ENCODE results near the gene ITIH1.

The ITIH1 gene

GRCh38 chr3:52822363-52822762 is 45.0 kb downstream of the ITIH1 start:
- ATAC-seq (replicated peaks) (no peak), DNase-seq (no peak)
- Mint-ChIP-seq H3K36me3 (ENCODE audit: insufficient read depth) (no peaks in the 10 kb centered on the region), H3K27ac (no peak overlapping the region), H3K4me3 (no peak overlapping the region), H3K4me1 (ENCODE audit: low read depth in 2 of 2) (no peaks in the 10 kb centered on the region), H3K9me3 (no peaks in the 10 kb centered on the region), H3K27me3 (no peaks in the 10 kb centered on the region)

GRCh38 chr3:52824037-52824436 is 46.6 kb downstream of the ITIH1 start:
- no peak for DNase-seq
- no peaks in the 10 kb centered on the region for H3K27me3 Mint-ChIP-seq

GRCh38 chr3:52827441-52827840 is 50.0 kb downstream of the ITIH1 start:
- Mint-ChIP-seq H3K4me1 (ENCODE audit: low read depth in 2 of 2) (peaks cover 0 to 7% of the 10 kb centered on the region in 2 donors), H3K9me3 (no peaks in the 10 kb centered on the region), H3K4me3 (no peak overlapping the region), H3K36me3 (ENCODE audit: insufficient read depth) (peaks cover 3% of the 10 kb centered on the region), H3K27ac (no peak overlapping the region), H3K27me3 (no peaks in the 10 kb centered on the region)
- DNase-seq (no peak), ATAC-seq (replicated peaks) (no peak)

More at GRCh38 chr3:52824037-52824436, 46.6 kb downstream of the ITIH1 start:
- no peak for ATAC-seq (replicated peaks)
- no peaks in the 10 kb centered on the region for H3K4me1 Mint-ChIP-seq (ENCODE audit: low read depth in 2 of 2)
- H3K4me3 Mint-ChIP-seq, result no peak overlapping the region
- no peaks in the 10 kb centered on the region for H3K36me3 Mint-ChIP-seq (ENCODE audit: insufficient read depth)
- no peaks in the 10 kb centered on the region for H3K9me3 Mint-ChIP-seq
- H3K27ac Mint-ChIP-seq, result no peak overlapping the region

GRCh38 chr3:52827866-52828376 is 50.5 kb downstream of the ITIH1 start:
- no peak for DNase-seq
- ATAC-seq (replicated peaks), result no peak
- Mint-ChIP-seq H3K4me3 (no peak overlapping the region), H3K27ac (no peak overlapping the region), H3K4me1 (ENCODE audit: low read depth in 2 of 2) (peaks cover 0 to 7% of the 10 kb centered on the region in 2 donors), H3K36me3 (ENCODE audit: insufficient read depth) (peaks cover 3% of the 10 kb centered on the region), H3K9me3 (no peaks in the 10 kb centered on the region), H3K27me3 (no peaks in the 10 kb centered on the region)

GRCh38 chr3:52829482-52829881 is 52.1 kb downstream of the ITIH1 start:
- DNase-seq (no peak), ATAC-seq (replicated peaks) (no peak)
- peaks cover 0 to 7% of the 10 kb centered on the region in 2 donors for H3K4me1 Mint-ChIP-seq (ENCODE audit: low read depth in 2 of 2)
- no peaks in the 10 kb centered on the region for H3K9me3 Mint-ChIP-seq
- H3K27ac Mint-ChIP-seq, result no peak overlapping the region
- H3K36me3 Mint-ChIP-seq (ENCODE audit: insufficient read depth), result peaks cover 8% of the 10 kb centered on the region
- no peaks in the 10 kb centered on the region for H3K27me3 Mint-ChIP-seq
- no peak overlapping the region for H3K4me3 Mint-ChIP-seq

GRCh38 chr3:52829906-52830463 is 52.6 kb downstream of the ITIH1 start:
- Mint-ChIP-seq H3K27me3 (no peaks in the 10 kb centered on the region), H3K4me3 (no peak overlapping the region), H3K36me3 (ENCODE audit: insufficient read depth) (peaks cover 8% of the 10 kb centered on the region), H3K9me3 (no peaks in the 10 kb centered on the region), H3K4me1 (ENCODE audit: low read depth in 2 of 2) (peaks cover 0 to 7% of the 10 kb centered on the region in 2 donors), H3K27ac (no peak overlapping the region)
- ATAC-seq (replicated peaks) (no peak), DNase-seq (no peak)

GRCh38 chr3:52830535-52831258 is 53.3 kb downstream of the ITIH1 start, which contains the start of gene ITIH4:
ITIH4 (minus strand) TSS chr3:52830672; CDS start chr3:52830642, 30 bp downstream.
- Mint-ChIP-seq H3K4me1 (ENCODE audit: low read depth in 2 of 2) (peaks cover 0 to 12% of the 10 kb centered on the region in 2 donors), H3K27ac (peak within 1 kb of the TSS; percentile 35 to 39), H3K36me3 (ENCODE audit: insufficient read depth) (peaks cover 8% of the 10 kb centered on the region), H3K4me3 (no peak within 1 kb of the TSS), H3K9me3 (no peaks in the 10 kb centered on the region), H3K27me3 (no peaks in the 10 kb centered on the region)
- DNase-seq (no peak), ATAC-seq (replicated peaks) (no peak)

- ATAC-seq (replicated peaks) (no peak), DNase-seq (no peak)
- Mint-ChIP-seq H3K9me3 (no peaks in the 10 kb centered on the region), H3K27ac (peak overlapping the region; percentile 27 to 39), H3K36me3 (ENCODE audit: insufficient read depth) (peaks cover 8% of the 10 kb centered on the region), H3K27me3 (no peaks in the 10 kb centered on the region), H3K4me1 (ENCODE audit: low read depth in 2 of 2) (peaks cover 2 to 16% of the 10 kb centered on the region in 2 donors), H3K4me3 (no peak overlapping the region)
Observed at GRCh38 chr3:52831500-52832301, 54.3 kb downstream of the ITIH1 start.

GRCh38 chr3:52833202-52833601 is 55.8 kb downstream of the ITIH1 start:
- DNase-seq, result no peak
- H3K36me3 Mint-ChIP-seq (ENCODE audit: insufficient read depth), result peaks cover 11% of the 10 kb centered on the region
- H3K4me3 Mint-ChIP-seq, result no peak overlapping the region

GRCh38 chr3:52834871-52835501 is 57.6 kb downstream of the ITIH1 start, which contains the start of gene MUSTN1:
MUSTN1 (minus strand) TSS chr3:52835019; CDS start chr3:52834948, 71 bp downstream.
- DNase-seq (no peak), ATAC-seq (replicated peaks) (no peak)
- Mint-ChIP-seq H3K9me3 (no peaks in the 10 kb centered on the region), H3K27me3 (no peaks in the 10 kb centered on the region), H3K4me1 (ENCODE audit: low read depth in 2 of 2) (peaks cover 31 to 47% of the 10 kb centered on the region in 2 donors), H3K36me3 (ENCODE audit: insufficient read depth) (peaks cover 11% of the 10 kb centered on the region), H3K4me3 (no peak within 1 kb of the TSS), H3K27ac (peak within 1 kb of the TSS in 1 of 2 donors; percentile 68)

More at GRCh38 chr3:52833202-52833601, 55.8 kb downstream of the ITIH1 start:
- ATAC-seq (replicated peaks), result no peak
- Mint-ChIP-seq H3K27ac (no peak overlapping the region), H3K27me3 (no peaks in the 10 kb centered on the region), H3K4me1 (ENCODE audit: low read depth in 2 of 2) (peaks cover 15 to 30% of the 10 kb centered on the region in 2 donors), H3K9me3 (no peaks in the 10 kb centered on the region)

GRCh38 chr3:52835766-52836470 is 58.5 kb downstream of the ITIH1 start:
- H3K27me3 Mint-ChIP-seq, result no peaks in the 10 kb centered on the region
- DNase-seq (no peak), ATAC-seq (replicated peaks) (no peak)
- H3K4me3 Mint-ChIP-seq, result no peak overlapping the region
- H3K9me3 Mint-ChIP-seq, result no peaks in the 10 kb centered on the region
- H3K27ac Mint-ChIP-seq, result peak overlapping the region in 1 of 2 donors; percentile 63
- peaks cover 35 to 51% of the 10 kb centered on the region in 2 donors for H3K4me1 Mint-ChIP-seq (ENCODE audit: low read depth in 2 of 2)
- peaks cover 15% of the 10 kb centered on the region for H3K36me3 Mint-ChIP-seq (ENCODE audit: insufficient read depth)

GRCh38 chr3:52836471-52836845 is 59.1 kb downstream of the ITIH1 start:
- H3K27me3 Mint-ChIP-seq, result no peaks in the 10 kb centered on the region
- DNase-seq (no peak), ATAC-seq (replicated peaks) (no peak)
- peaks cover 35 to 47% of the 10 kb centered on the region in 2 donors for H3K4me1 Mint-ChIP-seq (ENCODE audit: low read depth in 2 of 2)
- peak overlapping the region in 1 of 2 donors; percentile 1 for H3K4me3 Mint-ChIP-seq
- peaks cover 11% of the 10 kb centered on the region for H3K36me3 Mint-ChIP-seq (ENCODE audit: insufficient read depth)
- H3K9me3 Mint-ChIP-seq, result no peaks in the 10 kb centered on the region
- H3K27ac Mint-ChIP-seq, result peak overlapping the region; percentile 77 to 83

Data from effector memory CD8-positive, alpha-beta T cell (primary cell).